Thyroid gland (tissue), 4 donors: Measurements from ENCODE around the gene C2CD3.

Experiments
- POLR2A ChIP-seq, 2 donors: fragments of 450-650 bp; IDR thresholded peaks; one replicate each; pipeline ENCODE4 v1.6.1; 2017; ENCODE audit warnings: antibody characterized with exemption in 2 of 2, mild to moderate bottlenecking in 2 of 2, moderate library complexity in 1 of 2
- TF ChIP-seq, protein P1 (sequence below), 6 experiments: fragments of 200-600 bp in 3 of 6; fragments of 450-650 bp in 3 of 6; sonication (generic) in 3 of 6; IDR thresholded peaks; one replicate each; pipeline ENCODE4 v1.5.1; 2016 to 2019; ENCODE audit warnings: antibody characterized with exemption in 6 of 6, mild to moderate bottlenecking in 2 of 6, inconsistent platforms in 1 of 6, moderate library complexity in 1 of 6

DNA sequence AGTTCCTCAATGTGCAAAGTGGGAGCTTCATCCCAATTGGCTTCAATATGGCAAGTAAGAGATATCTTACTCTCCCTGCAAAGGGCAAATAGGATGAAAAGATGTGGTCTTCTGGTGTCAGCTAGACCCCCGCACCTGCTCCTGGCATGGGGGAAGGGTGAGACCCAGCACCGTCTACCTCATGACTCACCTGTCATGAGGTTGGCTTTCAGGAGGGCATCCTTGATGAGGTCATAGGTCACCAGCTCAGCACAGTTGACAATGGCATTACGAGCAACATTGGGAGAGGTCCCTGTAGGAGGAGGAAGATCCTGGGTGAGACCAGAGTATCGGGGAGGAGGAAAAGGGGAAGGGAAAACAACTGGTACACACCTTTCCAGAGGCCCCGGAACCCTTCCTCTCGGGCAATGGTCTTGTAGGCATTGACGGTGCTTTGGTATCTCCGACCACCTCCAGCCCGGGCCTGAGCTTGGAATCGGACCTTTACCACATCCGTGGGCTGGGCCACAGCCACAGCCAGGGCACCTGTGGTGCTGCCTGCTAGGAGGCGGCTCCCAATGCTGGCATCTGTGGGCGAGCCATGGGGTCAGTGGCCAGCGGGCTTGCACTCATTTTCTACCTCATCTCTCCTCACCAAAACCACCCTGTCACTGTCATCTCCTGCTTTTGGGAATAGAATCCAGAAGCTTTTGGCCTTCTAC is 194.2 kb downstream of the C2CD3 start:
- TF ChIP-seq, protein P1, sequence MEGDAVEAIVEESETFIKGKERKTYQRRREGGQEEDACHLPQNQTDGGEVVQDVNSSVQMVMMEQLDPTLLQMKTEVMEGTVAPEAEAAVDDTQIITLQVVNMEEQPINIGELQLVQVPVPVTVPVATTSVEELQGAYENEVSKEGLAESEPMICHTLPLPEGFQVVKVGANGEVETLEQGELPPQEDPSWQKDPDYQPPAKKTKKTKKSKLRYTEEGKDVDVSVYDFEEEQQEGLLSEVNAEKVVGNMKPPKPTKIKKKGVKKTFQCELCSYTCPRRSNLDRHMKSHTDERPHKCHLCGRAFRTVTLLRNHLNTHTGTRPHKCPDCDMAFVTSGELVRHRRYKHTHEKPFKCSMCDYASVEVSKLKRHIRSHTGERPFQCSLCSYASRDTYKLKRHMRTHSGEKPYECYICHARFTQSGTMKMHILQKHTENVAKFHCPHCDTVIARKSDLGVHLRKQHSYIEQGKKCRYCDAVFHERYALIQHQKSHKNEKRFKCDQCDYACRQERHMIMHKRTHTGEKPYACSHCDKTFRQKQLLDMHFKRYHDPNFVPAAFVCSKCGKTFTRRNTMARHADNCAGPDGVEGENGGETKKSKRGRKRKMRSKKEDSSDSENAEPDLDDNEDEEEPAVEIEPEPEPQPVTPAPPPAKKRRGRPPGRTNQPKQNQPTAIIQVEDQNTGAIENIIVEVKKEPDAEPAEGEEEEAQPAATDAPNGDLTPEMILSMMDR (IDR thresholded peaks at IDR 0.05), result no peak
- no peak for TF ChIP-seq POLR2A (IDR thresholded peaks at IDR 0.05)
